ENCODE results near the gene MTERF2.
"Not testable (repeated sequence)": the region's sequence is repeated elsewhere in the genome, so short reads cannot be mapped to it uniquely, and the experiment has no call there.

Gene MTERF2

GRCh38 chr12:106986625-106987389, at the start of gene MTERF2:
Gene MTERF2 (minus strand): TSS chr12:106987146. CDS start chr12:106978714, 8,432 bp downstream.
- DNase-seq: peak; percentile 95

GRCh38 chr12:107035733-107036132, 48.8 kb upstream of the MTERF2 start:
- DNase-seq: no peak

- no peak for DNase-seq
Observed at GRCh38 chr12:107033758-107034739, 47.1 kb upstream of the MTERF2 start.

GRCh38 chr12:107032266-107032665, 45.3 kb upstream of the MTERF2 start:
- DNase-seq: no peak

- no peak for DNase-seq
Observed at GRCh38 chr12:107031061-107031460, 44.1 kb upstream of the MTERF2 start.

GRCh38 chr12:107029081-107029480, 42.1 kb upstream of the MTERF2 start:
- no peak for DNase-seq

GRCh38 chr12:107027636-107028053, 40.7 kb upstream of the MTERF2 start:
- peak; percentile 93 for DNase-seq

- DNase-seq: no peak
Observed at GRCh38 chr12:107026806-107027635, 40.1 kb upstream of the MTERF2 start.

GRCh38 chr12:107026356-107026755, 39.4 kb upstream of the MTERF2 start:
- not testable (repeated sequence) for DNase-seq

- no peak for DNase-seq
Observed at GRCh38 chr12:107025671-107026070, 38.7 kb upstream of the MTERF2 start.

GRCh38 chr12:107019546-107019945, 32.6 kb upstream of the MTERF2 start:
- DNase-seq: no peak

- no peak for DNase-seq
Observed at GRCh38 chr12:107017042-107017441, 30.1 kb upstream of the MTERF2 start.

GRCh38 chr12:107014055-107014454, 27.1 kb upstream of the MTERF2 start:
- DNase-seq: no peak

- no peak for DNase-seq
Observed at GRCh38 chr12:107012736-107013425, 25.9 kb upstream of the MTERF2 start.

GRCh38 chr12:107011519-107011918, 24.6 kb upstream of the MTERF2 start:
- DNase-seq: no peak

GRCh38 chr12:107007411-107007810, 20.5 kb upstream of the MTERF2 start:
- DNase-seq: no peak

- DNase-seq: not testable (repeated sequence)
Observed at GRCh38 chr12:107002665-107003064, 15.7 kb upstream of the MTERF2 start.

GRCh38 chr12:106999446-106999845, 12.5 kb upstream of the MTERF2 start:
- DNase-seq: no peak

GRCh38 chr12:106997916-106998315, 11.0 kb upstream of the MTERF2 start:
- no peak for DNase-seq

- DNase-seq: not testable (repeated sequence)
Observed at GRCh38 chr12:106996102-106996501, 9.2 kb upstream of the MTERF2 start.

GRCh38 chr12:106994579-106995220, 7.8 kb upstream of the MTERF2 start:
- DNase-seq: peak; percentile 59

- no peak for DNase-seq
Observed at GRCh38 chr12:106987846-106988245, 900 bp upstream of the MTERF2 start.

Data from fibroblast of upper back skin (primary cell).